DMS53 treated with DMSO at 0.1 percent for 48 hours (cell line): ENCODE measurements around the gene DUOX1.

Experiments used
- DNase-seq: peaks from one replicate; lab custom pipeline; 2025; ENCODE audit not compliant: unreplicated experiment; lab: John Stamatoyannopoulos, UW

Gene DUOX1

GRCh38 chr15:45105586-45105985 is 24.2 kb upstream of the DUOX1 start:
- no peak for DNase-seq

- DNase-seq = no peak
Measured at GRCh38 chr15:45106002-45106790, 23.6 kb upstream of the DUOX1 start.

GRCh38 chr15:45107941-45108630 is 21.7 kb upstream of the DUOX1 start:
- DNase-seq = no peak

GRCh38 chr15:45110256-45110820 is 19.5 kb upstream of the DUOX1 start:
- no peak for DNase-seq

GRCh38 chr15:45111390-45112142 is 18.2 kb upstream of the DUOX1 start:
- DNase-seq = no peak

GRCh38 chr15:45112143-45112590 is 17.6 kb upstream of the DUOX1 start:
- DNase-seq = no peak

- DNase-seq = no peak
Measured at GRCh38 chr15:45112591-45113379, 17.0 kb upstream of the DUOX1 start.

- DNase-seq = no peak
Measured at GRCh38 chr15:45113380-45113990, 16.3 kb upstream of the DUOX1 start.

GRCh38 chr15:45114076-45114750 is 15.6 kb upstream of the DUOX1 start, which contains the start of the genes DUOX2 and DUOXA2:
TSS of gene DUOX2 (minus strand) at chr15:45114172. CDS start at chr15:45113411, 761 bp downstream.
TSS of gene DUOXA2 (plus strand) at chr15:45114326. CDS start at chr15:45114606, 280 bp downstream.
- DNase-seq = no peak

- DNase-seq = no peak
Measured at GRCh38 chr15:45114751-45115085, 15.1 kb upstream of the DUOX1 start.

GRCh38 chr15:45115312-45115820 is 14.4 kb upstream of the DUOX1 start:
- DNase-seq = no peak

GRCh38 chr15:45116006-45116481 is 13.8 kb upstream of the DUOX1 start:
- no peak for DNase-seq

- DNase-seq = no peak
Measured at GRCh38 chr15:45116482-45117307, 13.1 kb upstream of the DUOX1 start.

- DNase-seq = no peak
Measured at GRCh38 chr15:45117308-45118130, 12.3 kb upstream of the DUOX1 start.

- peak; percentile 70 for DNase-seq
Measured at GRCh38 chr15:45118131-45118588, 11.6 kb upstream of the DUOX1 start.

GRCh38 chr15:45118996-45119395 is 10.8 kb upstream of the DUOX1 start:
- DNase-seq = no peak
